Transverse colon (tissue), 4 donors: ENCODE results near the gene DEFB114. TPM values are rescaled to one million over a fixed set of nuclear protein-coding genes. Genes with fewer than 3 reads are reported as not detected.

Source experiments
- DNase-seq: peaks from one replicate; pipeline ENCODE4 v3.0.0-alpha.2; 2019
- H3K27ac ChIP-seq, 4 donors: fragments of 200-600 bp; sonication (generic); 2 replicates each; pipeline ENCODE4 v1.5.1; 2016 to 2018; ENCODE audit warnings: inconsistent platforms in 4 of 4
- H3K27me3 ChIP-seq: fragments of 200-600 bp; sonication (generic); 2 replicates; pipeline ENCODE4 v1.5.1; 2017; ENCODE audit warnings: inconsistent platforms
- H3K36me3 ChIP-seq, 4 donors: fragments of 200-600 bp; sonication (generic); 2 replicates each; pipeline ENCODE4 v1.5.1; 2017 to 2019; ENCODE audit warnings: inconsistent platforms in 4 of 4
- H3K4me1 ChIP-seq, 4 donors: fragments of 200-600 bp; sonication (generic); 2 replicates each; pipeline ENCODE4 v1.5.1; 2017 to 2020; ENCODE audit warnings: inconsistent platforms in 4 of 4
- H3K4me3 ChIP-seq, 4 donors: fragments of 200-600 bp; sonication (generic); 1 replicate in 1 of 4; 2 replicates in 3 of 4; pipeline versions ENCODE4 v1.5.1 to v1.6.1; 2017 to 2019; ENCODE audit warnings: inconsistent platforms in 4 of 4
- H3K9me3 ChIP-seq, 2 donors: fragments of 200-600 bp; sonication (generic); 2 replicates each; pipeline ENCODE4 v1.5.1; 2017 to 2019; ENCODE audit warnings: inconsistent platforms in 2 of 2
- CTCF ChIP-seq, 5 experiments: fragments of 200-600 bp in 3 of 5; fragments of 450-650 bp in 2 of 5; sonication (generic) in 3 of 5; IDR thresholded peaks; 1 replicate in 2 of 5; 2 replicates in 3 of 5; pipeline ENCODE4 v1.5.1; 2016 to 2017; ENCODE audit warnings: antibody characterized with exemption in 5 of 5, inconsistent platforms in 3 of 5, mild to moderate bottlenecking in 2 of 5, moderate library complexity in 1 of 5
- EP300 ChIP-seq: sonication (generic); formaldehyde crosslinking; IDR thresholded peaks from one replicate; pipeline ENCODE4 v1.6.1; 2017; ENCODE audit warnings: antibody characterized with exemption, low read depth
- POLR2A ChIP-seq: fragments of 450-650 bp; IDR thresholded peaks from one replicate; pipeline ENCODE4 v1.6.1; 2016; ENCODE audit warnings: antibody characterized with exemption, mild to moderate bottlenecking, moderate library complexity
- POLR2AphosphoS5 ChIP-seq, 3 donors: sonication (generic); formaldehyde crosslinking; IDR thresholded peaks; one replicate each; pipeline ENCODE4 v1.6.1; 2016; ENCODE audit warnings: antibody characterized with exemption in 3 of 3
- WGBS, 2 donors: methylation state at CpG; one replicate each; pipeline ENCODE4 v1.1.5; 2018; ENCODE audit warnings: low coverage in 1 of 2; 5-methylcytosine and 5-hydroxymethylcytosine counted together
- in situ Hi-C, 4 donors: fragments of 200-750 bp; cut with MboI; loops; one replicate each; pipeline versions ENCODE4 v1.15.0 to v1.15.1; 2017; ENCODE audit warnings: low sequenced_read_pairs in 3 of 4, low pct_ligation_motif_present in 1 of 4, low pct_unique_long_range_greater_than_20kb in 1 of 4
- intact Hi-C: fragments of 100-400 bp; cut with DNase I; formaldehyde crosslinking; loops from one replicate; pipeline ENCODE4 v1.15.1; 2023; ENCODE audit warnings: low total_unique reads
- total RNA-seq, 4 donors: library from RNA; depleted of rRNA; stranded (reverse); fragments of >200 nt; gene quantifications; one replicate each; pipeline ENCODE4 v1.1.0, GENCODE V29; 2016

Gene DEFB114
- total RNA-seq, result not detected

- no peak for DNase-seq
- intact Hi-C loops, result no loop called here
- H3K27ac ChIP-seq, result no peak within 1 kb of the TSS
- no peaks in the 10 kb centered on the region for H3K36me3 ChIP-seq
- WGBS, 2 donors, result 39 to 58% methylated on average over 2 of the region's 2 CpGs
- H3K27me3 ChIP-seq, result no peaks in the 10 kb centered on the region
- no peaks in the 10 kb centered on the region for H3K9me3 ChIP-seq
- in situ Hi-C loops, result no loop called here
- no peak for TF ChIP-seq EP300
- no peak for TF ChIP-seq POLR2A
- TF ChIP-seq POLR2AphosphoS5 (IDR thresholded peaks at IDR 0.05), result no peak
- TF ChIP-seq CTCF (IDR thresholded peaks at IDR 0.05), result no peak
- no peak within 1 kb of the TSS for H3K4me3 ChIP-seq
- no peaks in the 10 kb centered on the region for H3K4me1 ChIP-seq
These were observed at the start of gene DEFB114 for GRCh38 chr6:49964064-49964463. TSS of gene DEFB114 (minus strand) at chr6:49964164. CDS start at chr6:49964105, 59 bp downstream.

- no peaks in the 10 kb centered on the region for H3K27me3 ChIP-seq
- H3K4me1 ChIP-seq, result no peaks in the 10 kb centered on the region
- no peaks in the 10 kb centered on the region for H3K36me3 ChIP-seq
- no peak overlapping the region for H3K4me3 ChIP-seq
- TF ChIP-seq POLR2AphosphoS5 (IDR thresholded peaks at IDR 0.05) (no peak), EP300 (no peak), POLR2A (no peak), CTCF (IDR thresholded peaks at IDR 0.05) (no peak)
- 76 to 81% methylated on average over 3 of the region's 3 CpGs for WGBS, 2 donors
- no peaks in the 10 kb centered on the region for H3K9me3 ChIP-seq
- DNase-seq, result no peak
- intact Hi-C loops (no loop called here), in situ Hi-C loops (no loop called here)
- H3K27ac ChIP-seq, result no peak overlapping the region
These were observed 43.9 kb upstream of the DEFB114 start for GRCh38 chr6:50007819-50008218.

- intact Hi-C loops, result no loop called here
These were observed 39.2 kb upstream of the DEFB114 start for GRCh38 chr6:50003139-50003538.

GRCh38 chr6:49995278-49995677 lies 31.3 kb upstream of the DEFB114 start:
- no peaks in the 10 kb centered on the region for H3K9me3 ChIP-seq
- H3K27ac ChIP-seq, result no peak overlapping the region
- no peaks in the 10 kb centered on the region for H3K27me3 ChIP-seq
- H3K36me3 ChIP-seq, result no peaks in the 10 kb centered on the region
- in situ Hi-C loops, result no loop called here
- H3K4me1 ChIP-seq, result no peaks in the 10 kb centered on the region
- TF ChIP-seq CTCF (IDR thresholded peaks at IDR 0.05) (no peak), POLR2AphosphoS5 (IDR thresholded peaks at IDR 0.05) (no peak), EP300 (no peak), POLR2A (no peak)
- intact Hi-C loops, result no loop called here
- no peak for DNase-seq
- no peak overlapping the region for H3K4me3 ChIP-seq

More at GRCh38 chr6:50003139-50003538, 39.2 kb upstream of the DEFB114 start:
- H3K9me3 ChIP-seq, result no peaks in the 10 kb centered on the region
- no peak for DNase-seq
- TF ChIP-seq CTCF (IDR thresholded peaks at IDR 0.05), result no peak
- no peak for TF ChIP-seq POLR2AphosphoS5 (IDR thresholded peaks at IDR 0.05)
- no peak for TF ChIP-seq EP300
- TF ChIP-seq POLR2A, result no peak
- 30 to 39% methylated on average over 3 of the region's 3 CpGs for WGBS, 2 donors
- in situ Hi-C loops, result no loop called here
- no peak overlapping the region for H3K27ac ChIP-seq
- no peaks in the 10 kb centered on the region for H3K27me3 ChIP-seq
- H3K36me3 ChIP-seq, result no peaks in the 10 kb centered on the region
- no peaks in the 10 kb centered on the region for H3K4me1 ChIP-seq
- H3K4me3 ChIP-seq, result no peak overlapping the region
